GM21390 (cell line): Measurements from ENCODE around the gene GRK5.

Experiments used
- ATAC-seq: cut with Tn5 transposase; IDR thresholded peaks from one replicate; pipeline ENCODE4 v1.9.1; 2021; ENCODE audit not compliant: unreplicated experiment

The GRK5 gene

DNA sequence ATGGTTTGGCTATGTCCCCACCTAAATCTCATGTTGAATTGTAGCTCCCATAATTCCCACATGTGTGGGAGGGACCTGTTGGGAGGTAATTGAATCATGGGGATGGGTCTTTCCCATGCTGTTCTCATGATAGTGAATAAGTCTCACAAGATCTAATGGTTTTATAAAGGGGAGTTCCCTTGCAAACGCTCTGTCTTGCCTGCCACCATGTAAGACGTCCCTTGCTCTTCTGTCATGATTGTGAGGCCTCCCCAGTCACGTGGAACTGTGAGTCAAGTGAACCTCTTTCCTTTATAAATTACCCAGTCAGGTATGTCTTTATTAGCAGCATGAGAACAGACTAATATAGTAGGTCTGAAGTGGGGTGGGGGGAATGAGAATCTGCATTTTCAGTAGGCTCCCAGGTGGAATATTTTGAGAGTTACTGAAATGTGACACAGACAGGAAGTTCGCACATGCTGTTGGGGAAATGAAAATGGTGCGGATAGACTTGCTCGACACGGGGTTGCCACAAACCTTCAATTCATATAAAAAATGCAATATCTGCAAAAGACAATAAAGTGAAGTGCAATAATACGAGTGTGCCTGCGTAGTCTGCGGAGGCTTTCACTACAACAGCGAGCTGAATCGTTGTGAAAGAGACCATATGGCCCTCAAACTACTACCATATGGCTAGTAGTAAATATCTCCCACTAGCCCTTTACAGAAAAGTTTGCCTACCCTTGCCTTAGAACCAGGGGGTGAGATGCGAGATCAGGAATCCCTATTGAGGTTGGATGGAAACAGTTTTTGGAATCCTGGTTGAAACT is 166.1 kb downstream of the GRK5 start:
- ATAC-seq: no peak

GRCh38 chr10:119374236-119374635 is 166.9 kb downstream of the GRK5 start:
- ATAC-seq: no peak

DNA sequence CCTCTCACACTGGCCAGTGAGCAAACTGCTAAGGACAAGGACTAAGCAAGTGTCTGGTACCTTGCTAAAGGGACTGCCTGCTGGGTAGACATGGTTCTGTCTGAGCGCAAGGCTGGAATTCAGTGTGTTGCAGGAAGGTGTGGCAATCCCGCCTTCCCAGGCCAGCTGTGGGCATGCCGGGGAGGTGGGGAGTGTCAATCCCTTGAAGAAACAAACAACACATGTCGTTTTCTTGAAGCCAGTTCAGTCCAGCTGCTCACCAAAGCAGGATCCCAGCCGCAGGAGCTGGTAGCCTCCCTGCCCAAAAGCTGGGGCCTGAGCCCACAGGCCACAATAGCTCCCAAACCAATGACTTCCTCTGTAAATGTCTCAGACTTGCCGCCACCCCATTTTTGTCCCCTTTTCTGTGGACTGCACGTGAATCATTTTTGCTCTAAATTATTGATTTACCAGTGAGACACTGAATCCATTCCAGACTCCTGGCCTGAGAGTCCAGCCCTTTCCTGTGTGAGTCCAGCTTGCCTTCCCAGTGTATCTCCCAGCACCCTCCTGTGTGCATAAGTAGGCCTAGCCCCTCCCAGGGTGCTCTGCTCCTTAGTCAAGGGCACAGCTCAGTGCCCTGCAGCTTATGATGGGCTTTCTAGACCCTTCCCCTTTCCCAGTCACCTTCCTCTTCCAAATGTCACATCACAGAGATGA is 168.4 kb downstream of the GRK5 start:
- no peak for ATAC-seq

DNA sequence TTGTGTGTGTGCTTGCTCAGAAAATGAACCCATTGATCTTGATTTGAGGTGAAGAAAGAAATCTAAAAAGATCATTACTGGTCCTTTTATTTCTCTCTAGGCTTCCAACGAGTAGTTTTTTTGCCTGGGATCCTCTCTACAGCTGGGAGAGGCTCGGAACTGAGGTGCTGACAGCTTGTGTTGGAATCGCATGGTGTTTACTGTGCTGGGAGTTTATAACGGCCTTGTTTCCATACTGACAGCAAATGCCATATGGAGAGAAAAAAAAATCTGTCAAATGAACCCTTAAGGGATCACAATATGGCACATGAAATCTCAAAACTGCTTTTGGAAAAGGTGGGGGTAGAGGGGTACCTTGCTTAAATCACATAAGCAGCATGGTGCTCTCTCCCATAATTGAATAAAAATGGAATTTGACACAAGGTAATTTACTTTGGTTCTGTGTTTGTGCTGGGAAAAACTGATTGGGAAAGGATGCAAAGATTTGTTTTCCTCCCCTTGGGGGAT is 170.1 kb downstream of the GRK5 start:
- no peak for ATAC-seq

- no peak for ATAC-seq
These were observed 170.8 kb downstream of the GRK5 start for GRCh38 chr10:119377958-119378736.

GRCh38 chr10:119378737-119379067 is 171.3 kb downstream of the GRK5 start:
- no peak for ATAC-seq

DNA sequence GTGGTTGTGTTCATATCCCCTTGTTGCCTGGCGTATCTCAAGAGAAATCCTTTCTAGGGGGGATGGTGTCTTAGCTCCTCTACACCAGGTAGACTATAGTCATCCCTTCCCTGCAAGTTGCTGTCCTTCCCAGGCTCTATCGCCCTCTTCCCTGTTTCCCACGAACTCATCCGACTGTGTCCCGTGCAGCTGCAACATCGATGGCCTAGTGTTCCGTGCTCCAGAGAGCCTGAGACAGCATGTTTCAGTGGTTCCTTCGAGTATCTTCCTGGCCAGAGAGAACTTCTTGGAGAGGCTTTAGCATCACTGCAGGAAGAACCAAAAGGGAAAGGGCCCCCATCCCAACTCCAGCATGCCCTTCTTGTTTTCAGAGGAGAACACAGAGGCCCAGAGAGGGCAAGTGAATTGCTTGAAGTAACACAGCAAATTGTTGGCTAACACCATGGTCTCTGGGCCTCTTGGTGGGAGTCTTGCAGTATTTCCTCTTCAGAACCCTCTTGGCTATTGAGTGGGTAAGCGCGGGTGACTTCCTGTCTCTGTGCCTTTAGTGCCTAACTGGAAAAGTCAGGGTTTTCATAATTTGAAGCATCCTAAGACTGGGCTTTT is 172.2 kb downstream of the GRK5 start:
- no peak for ATAC-seq

DNA sequence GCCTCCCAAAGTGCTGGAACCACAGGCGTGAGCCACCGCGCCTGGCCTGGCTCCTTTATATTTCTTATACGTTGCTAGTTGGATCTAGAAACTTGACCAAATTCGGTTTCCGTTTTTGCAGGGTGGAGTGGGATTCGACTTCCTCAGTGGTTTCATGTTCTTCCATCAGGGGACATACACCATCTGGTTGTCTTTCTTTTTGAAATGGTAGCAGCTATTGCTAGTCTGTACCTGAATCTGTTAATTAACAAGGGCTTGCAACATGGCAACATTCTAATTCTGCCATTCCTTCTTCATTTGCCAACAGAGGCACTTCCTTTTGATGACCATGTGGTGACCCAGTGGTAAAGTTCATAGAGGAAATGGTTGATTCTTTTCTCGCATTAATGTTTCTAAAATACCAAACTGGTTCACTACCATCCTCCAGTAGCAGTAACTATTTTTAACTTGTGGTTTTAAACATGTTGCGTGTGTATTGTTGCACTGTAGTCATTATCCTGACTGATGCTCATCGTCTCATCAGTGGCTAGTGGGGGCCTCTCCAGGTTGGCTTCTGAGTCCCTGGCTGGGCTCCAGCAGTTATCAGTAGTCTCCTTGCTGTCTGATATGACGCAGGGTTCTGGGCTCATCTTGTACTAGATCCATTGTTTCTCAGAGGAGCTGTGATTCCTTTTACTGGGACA is 175.9 kb downstream of the GRK5 start:
- no peak for ATAC-seq

DNA sequence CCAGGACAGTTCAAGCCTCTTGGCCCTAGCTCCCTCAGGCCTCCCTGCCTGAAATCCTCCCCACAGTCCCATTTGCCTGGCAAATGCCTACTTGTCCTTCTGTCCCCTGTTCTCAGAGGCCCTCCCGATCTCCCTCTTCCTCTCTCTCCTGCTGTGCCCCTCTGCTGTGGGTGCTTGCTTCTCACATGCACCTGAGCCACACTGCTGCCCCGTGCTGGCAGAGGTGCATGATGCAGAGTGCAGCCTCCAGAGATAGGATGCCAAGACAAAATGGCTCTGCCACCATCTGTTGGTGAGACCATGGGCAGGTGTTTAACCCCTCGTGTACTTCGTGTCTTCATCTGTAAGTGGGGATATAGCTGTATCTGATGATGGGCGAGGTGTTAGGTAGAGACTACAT is 176.8 kb downstream of the GRK5 start:
- no peak for ATAC-seq

- ATAC-seq: no peak
These were observed 179.3 kb downstream of the GRK5 start for GRCh38 chr10:119386666-119387065.

GRCh38 chr10:119388849-119389345 is 181.5 kb downstream of the GRK5 start:
- ATAC-seq: no peak

DNA sequence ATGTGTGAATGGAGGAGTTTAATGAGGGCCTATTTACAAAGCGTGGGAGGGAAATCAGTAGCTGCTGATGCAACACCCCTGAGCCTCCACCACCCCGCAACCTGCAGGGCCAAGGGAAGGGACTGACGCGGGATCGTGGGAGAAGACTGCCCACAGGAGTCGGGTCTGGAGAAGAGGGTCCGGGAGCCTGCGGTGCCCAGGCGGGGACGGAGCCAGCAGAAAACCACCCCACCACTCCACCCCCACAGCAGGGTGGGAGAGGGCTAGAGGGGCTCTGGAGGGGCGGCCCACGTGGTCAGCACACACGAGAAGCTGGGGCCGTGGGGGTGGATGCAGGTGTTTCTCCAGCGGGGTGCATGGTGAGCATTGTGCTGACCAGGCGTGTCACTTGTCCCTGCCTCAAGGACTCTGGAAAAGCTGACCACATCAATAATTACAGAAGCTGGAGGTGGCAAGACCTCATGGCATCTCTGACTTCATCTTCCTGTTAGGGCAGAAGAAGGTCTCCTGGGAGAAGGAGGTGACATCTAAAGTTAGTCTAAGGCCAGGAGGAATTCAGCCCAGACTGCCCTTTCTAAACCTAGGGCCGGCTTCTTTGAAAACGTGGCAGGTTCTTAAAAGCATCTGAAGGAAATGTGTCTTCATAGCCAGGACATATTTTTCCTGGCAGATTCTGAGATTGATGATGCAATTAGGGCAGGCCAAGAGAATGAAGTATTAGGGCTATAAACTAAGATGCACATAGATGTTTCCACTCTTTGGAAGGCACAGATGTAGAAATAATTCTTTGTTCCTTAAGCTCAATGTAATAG is 184.3 kb downstream of the GRK5 start:
- no peak for ATAC-seq

- no peak for ATAC-seq
These were observed 185.6 kb downstream of the GRK5 start for GRCh38 chr10:119393019-119393418.

- no peak for ATAC-seq
These were observed 186.1 kb downstream of the GRK5 start for GRCh38 chr10:119393421-119393820.

DNA sequence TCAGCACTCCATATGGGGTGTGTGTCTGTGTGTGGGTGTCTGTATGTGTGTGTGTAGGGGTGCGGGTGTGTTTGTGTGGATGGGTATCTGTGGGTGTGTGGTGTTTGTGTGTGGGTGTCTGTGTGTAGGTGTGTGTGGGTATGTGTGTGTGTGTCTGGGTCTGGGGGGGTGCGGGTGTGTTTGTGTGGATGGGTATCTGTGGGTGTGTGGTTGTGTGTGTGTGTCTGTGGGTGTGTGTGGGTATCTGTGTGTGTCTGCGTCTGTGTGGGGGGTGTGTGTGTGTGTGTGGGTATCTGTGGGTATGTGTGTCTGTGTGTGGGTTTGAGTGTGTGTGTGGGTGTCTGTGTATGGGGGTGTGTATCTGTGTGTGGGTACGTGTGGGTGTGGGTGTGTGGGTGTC is 186.5 kb downstream of the GRK5 start:
- ATAC-seq: no peak

DNA sequence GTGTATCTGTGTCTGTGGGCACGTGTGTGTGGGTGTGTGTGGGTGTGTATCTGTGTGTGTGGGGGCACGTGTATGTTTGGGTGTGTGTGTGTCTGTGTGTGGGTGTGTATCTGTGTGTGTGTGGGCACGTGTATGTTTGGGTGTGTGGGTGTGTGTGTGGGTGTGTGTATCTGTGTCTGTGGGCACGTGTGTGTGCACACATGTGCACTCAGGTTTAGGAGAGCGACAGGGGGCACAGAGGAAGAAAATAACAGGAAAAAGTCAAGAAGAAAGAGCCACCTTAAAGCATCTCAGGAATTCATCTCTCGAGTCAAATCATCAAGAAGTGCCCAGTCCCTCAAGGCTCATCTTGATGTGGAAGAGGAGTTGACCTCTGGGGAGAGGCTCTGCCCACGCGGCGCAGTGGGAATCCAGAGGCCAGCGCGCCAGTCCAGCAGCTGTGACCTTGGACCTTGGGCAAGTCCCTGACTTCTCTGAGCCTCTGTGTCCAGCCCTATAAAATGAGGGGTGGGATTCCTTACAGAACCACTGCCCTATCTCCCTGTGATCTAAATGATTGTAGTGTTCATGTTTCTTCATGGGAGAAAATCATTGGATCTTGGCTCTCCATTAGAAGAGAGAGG is 187.4 kb downstream of the GRK5 start:
- no peak for ATAC-seq

DNA sequence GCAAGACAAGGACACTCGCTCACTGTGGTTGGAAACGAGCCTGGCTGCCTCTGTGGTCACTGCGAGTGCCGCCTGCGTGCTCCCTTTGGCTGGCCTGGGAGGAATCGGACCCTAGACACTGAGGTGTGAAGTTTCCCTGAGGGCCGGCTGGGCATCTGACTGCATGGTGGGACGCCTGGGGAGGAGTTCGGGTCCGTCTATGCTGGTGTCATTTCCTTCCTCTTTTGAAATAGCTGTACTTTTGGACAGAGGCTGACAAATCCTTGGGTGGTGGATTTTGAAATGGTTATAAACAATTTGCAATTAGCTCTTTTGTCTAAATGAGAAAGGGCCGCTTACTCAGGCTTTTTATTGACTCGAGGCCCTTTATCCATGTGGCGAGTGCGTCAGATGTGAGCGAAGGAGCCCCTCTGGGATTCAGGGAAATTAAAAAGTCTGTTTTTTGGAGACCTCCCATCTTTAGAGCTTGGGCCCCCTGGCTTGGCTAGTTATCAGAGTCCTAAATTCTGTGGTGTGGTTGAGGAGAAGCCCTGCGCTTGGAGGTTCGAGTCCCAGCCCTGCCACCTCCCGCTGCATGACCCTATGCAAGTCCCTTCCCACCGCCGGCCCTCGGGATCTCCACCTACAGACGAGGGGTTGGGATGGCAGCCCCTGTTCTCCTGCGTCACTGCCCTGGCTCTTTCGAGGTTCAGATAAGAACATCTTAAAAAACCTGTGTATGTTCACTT is 188.1 kb downstream of the GRK5 start:
- ATAC-seq: no peak

DNA sequence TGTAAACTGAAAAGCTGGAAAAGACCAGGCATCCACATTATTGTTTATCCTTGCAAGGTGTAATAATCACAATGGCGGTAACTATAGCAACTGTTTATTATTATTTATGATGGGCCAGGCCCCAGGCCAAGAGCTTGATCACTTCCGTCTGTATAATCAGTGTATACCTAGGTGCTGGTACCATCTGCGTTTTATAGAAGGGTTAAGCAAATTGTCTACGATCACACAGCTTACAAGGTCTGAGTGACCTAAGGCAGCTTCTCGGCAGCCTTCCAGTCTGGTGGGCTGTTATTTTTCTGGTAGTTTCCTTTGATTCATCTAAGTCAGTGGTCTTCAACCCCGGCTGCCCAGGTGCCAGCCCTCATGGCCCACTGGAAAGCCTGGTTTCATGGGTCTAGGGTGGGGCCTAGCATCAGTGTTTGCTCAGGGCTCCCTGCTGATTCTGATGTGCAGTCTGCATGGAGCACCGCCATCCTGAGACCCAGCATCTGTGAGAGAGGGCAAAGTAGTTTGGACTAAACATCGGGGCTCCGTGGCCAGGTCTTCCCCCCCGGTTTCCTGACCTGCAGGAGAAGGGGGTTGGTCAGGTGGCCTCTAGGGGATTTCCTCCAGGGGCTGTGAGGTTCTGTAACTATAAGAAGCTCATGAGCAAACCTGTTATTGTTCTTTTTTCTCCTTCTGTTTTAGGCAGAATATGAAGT is 188.8 kb downstream of the GRK5 start:
- no peak for ATAC-seq
